GM18861 (cell line): ENCODE data around the gene CA10.

Source experiments
- ATAC-seq: cut with Tn5 transposase; IDR thresholded peaks from one replicate; pipeline ENCODE4 v1.9.1; 2021; ENCODE audit not compliant: unreplicated experiment

The CA10 gene

DNA sequence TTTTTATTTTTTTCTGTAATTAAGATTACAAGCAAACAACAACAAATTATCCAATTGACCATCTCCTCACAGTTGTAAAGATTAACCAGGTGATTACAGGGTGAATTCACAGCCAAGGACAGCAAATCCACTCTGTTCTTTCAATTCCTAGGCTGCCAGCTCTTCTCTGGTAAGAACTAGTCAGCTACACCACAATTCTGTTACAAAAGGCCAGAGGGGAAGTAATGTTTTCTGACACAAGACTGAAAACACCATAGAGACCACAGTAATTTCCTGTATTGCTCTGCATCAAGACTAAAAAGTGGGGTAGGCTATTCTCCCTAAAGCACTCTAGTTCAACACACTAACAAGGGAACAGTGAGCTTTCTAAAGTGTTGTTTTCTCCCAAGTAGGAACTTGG is 10.6 kb downstream of the CA10 start:
- ATAC-seq: peak; percentile 63

- no peak for ATAC-seq
Measured at GRCh38 chr17:52147431-52147830, 11.1 kb downstream of the CA10 start.

GRCh38 chr17:52145476-52145875 is 13.0 kb downstream of the CA10 start:
- ATAC-seq: no peak

DNA sequence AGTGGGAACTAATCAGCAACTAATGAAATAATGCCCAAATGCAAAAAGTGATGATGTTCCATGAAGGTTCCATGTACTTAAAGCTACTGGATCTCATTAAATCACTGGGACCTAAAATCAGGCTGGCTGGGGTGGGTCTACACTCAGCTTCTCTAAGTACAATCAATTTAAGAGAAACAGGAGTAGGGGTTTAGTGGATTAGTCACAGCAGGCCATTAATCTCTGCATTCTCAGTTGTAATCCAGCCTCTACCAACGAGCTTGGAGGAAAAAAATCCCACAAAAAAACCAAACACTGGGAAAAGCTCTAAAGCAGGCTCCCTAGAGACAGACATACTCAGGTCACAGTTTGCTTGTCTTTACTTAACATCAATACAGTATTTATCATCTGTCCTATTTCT is 15.0 kb downstream of the CA10 start:
- ATAC-seq: no peak

GRCh38 chr17:52140601-52141000 is 17.9 kb downstream of the CA10 start:
- ATAC-seq: no peak

GRCh38 chr17:52138752-52139151 is 19.8 kb downstream of the CA10 start:
- ATAC-seq: no peak

DNA sequence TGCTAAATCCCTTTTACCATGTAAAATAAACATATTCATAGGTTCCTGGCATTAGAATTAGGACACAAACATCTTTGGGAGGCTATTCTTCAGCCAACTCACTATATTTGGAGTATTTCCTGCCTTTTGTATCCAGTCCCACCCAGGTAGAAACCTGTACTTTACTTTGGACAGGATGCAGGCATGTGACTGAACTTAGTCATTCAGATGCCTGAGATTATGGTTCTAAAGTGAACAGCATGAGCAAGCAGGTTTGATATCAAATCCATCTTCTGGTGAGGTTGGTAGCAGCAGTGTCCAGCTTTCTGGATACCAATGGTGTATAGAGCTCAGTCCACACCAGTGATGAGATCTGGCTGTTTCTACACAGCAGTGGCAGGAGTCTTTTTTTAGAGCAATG is 20.2 kb downstream of the CA10 start:
- ATAC-seq: no peak

DNA sequence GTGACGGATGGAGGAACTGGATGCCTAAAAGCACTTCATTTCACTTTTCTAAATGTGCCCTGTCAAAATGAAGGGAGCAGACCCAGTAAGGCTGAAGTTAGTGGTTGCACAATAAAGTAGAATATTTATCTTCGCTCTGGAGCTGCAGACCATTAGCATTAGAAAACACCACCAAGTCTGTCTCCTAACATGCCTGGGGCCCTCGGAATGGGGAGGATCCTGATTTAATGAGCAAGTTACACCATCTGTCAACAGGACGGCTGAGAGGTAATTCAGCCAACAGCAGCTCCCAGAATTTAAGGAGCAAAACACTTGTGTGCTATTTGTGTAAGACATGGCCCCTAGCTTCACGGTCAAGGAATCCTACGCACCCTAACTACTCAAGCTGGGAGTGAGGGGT is 22.3 kb downstream of the CA10 start:
- ATAC-seq: no peak

GRCh38 chr17:52134641-52135040 is 23.9 kb downstream of the CA10 start:
- ATAC-seq: no peak

- ATAC-seq: no peak
Measured at GRCh38 chr17:52128721-52129120, 29.8 kb downstream of the CA10 start.

- ATAC-seq: no peak
Measured at GRCh38 chr17:52124993-52125392, 33.5 kb downstream of the CA10 start.

DNA sequence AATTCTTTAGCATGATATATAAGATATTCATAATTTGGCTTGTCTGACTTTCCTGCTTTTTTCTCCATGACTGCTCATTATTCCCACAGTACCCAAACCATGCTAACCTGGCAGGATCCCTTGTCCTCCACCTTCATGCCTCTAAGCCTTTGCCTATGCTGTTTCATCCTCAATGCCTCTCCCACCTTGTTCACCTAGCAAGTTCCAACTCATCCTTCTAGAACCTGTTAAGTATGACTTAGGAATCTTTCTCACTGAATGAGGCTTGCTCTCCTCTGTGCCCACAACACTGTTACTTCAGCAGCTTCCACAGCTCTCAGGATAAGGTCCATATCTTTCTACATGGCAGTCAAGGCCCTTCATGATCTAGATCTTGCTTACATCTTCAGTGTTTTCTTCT is 34.0 kb downstream of the CA10 start:
- no peak for ATAC-seq

- no peak for ATAC-seq
Measured at GRCh38 chr17:52120465-52120864, 38.0 kb downstream of the CA10 start.

DNA sequence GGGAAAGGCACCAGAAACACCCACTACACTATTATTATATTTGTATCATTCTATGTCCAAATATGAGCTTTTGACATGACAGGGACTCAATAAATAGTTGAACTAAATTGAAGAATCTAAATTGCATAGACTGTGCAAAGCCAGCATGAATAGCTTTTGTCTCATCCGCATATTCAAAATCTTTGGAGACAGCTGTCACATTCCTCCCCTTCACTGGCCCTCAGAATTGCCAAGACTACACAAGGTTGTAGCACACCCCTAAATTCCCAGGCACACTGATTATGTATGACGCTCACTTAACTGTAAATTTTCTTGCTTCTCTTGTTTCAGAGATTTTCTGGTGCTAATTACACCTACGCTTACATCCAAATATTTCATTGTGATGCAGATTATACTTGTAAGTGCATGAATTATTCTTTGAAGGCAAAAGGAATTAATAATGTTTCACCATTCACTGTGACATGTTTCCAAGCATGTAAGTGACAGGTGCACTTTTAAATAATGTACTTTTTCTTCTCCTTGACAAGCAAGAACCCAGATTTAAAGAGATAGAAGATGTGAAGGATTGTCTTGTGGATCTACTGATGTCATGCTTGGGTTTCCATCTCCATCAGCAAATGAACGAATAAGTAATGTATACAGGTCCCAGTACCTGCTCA is 47.5 kb downstream of the CA10 start:
- no peak for ATAC-seq

DNA sequence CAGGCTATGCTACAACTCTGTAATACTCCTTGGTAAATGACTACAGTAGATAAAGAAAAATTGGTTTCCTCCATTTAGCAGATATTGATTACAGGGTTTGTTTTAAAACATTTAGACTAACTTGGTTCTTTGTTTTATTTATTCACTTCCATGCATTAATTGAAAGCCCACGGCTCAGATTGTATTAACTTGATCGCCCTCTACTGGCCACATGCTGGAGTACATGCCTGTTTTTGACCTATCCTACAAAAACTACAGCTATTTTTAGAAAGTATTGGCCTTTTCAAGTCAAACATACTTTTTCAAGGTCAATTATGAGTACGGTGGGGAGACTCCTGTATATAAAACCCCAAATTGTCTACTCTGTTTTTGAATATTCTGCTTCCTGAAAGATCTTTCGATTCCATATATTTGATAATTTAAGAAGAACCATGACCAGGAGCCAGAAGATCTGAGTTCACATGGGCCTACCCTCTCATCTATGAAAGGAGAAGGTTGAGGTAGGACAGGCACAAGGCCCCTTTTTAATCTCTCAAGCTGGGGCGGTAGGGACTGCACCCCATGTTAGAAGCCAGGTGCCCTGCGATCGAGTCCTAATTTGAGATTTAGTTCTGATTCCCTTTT is 51.8 kb downstream of the CA10 start:
- ATAC-seq: no peak

GRCh38 chr17:52106072-52106471 is 52.4 kb downstream of the CA10 start:
- no peak for ATAC-seq

DNA sequence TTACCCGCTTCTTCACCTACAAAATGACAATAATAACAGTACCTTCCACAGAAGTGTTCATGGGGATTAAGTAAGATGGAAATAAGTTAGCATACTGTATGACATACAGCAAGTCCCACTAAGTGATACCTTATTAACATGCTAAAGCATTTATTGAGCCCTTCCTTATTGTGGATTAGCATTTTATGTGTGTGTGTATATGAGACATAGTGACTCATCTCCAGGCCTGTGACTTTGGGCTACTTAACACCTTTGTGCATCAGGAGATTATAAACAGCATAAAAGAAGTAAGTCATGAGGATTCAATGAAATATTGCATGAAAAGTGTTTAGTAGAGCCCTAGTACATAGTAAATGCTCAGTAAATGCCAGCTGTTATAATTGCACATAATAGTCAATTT is 52.9 kb downstream of the CA10 start:
- ATAC-seq: no peak

DNA sequence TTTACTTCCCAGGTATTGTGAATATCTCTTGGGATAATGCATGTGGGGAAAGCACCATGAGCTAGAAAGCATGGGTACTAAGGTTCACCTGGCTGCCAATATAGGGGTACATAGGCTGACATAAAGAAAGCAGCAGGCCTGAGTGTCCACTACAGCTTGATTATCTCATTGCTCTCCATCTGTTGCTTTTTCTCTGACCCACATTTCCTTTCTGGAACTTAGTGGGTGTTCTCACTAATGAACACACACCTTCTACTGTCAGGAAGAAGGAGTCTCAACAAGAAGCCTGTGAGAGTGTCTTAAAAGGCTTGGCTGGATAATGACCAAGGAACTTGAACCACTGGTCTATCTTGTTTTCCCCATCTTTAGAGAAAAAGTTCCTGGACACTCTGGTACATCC is 62.5 kb downstream of the CA10 start:
- ATAC-seq: no peak

GRCh38 chr17:52084176-52084575 is 74.3 kb downstream of the CA10 start:
- ATAC-seq: no peak

DNA sequence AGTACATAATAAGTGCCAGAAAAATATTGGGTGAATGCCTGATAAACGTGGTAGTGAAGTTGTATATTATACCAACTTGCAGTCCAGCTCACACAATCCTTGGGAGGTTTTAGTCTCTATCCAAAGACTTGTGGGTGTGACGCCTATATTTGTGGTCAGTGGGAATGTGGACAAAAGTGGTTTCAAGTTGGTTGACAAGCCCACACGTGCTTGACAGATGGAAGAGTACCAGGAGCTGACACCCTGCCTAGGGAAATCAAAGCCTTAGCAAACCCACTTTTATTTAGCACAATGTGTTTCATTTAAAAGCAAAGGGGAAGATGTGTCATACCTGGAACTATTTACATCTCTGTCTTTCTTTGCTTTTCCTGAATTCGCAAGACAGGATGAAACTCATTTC is 79.0 kb downstream of the CA10 start:
- no peak for ATAC-seq

DNA sequence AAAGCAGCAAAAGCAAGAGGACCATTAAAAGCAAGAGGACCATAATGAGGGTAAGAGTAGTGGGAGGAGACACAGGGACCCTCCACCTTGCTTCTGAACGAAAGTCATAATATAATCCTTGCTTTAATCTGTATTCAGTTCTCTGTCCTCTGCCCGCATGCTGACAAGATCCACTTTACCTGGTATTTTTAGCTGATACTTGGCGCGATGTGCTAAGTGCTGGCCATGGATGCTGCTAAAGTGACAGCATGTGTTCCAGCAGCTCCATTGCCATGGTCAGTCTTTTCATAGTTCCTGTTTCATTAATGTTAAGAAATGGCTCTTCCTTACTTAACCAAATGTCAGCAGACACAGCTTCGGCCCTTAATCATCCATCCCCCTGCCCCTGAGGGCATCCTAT is 86.8 kb downstream of the CA10 start:
- ATAC-seq: no peak

DNA sequence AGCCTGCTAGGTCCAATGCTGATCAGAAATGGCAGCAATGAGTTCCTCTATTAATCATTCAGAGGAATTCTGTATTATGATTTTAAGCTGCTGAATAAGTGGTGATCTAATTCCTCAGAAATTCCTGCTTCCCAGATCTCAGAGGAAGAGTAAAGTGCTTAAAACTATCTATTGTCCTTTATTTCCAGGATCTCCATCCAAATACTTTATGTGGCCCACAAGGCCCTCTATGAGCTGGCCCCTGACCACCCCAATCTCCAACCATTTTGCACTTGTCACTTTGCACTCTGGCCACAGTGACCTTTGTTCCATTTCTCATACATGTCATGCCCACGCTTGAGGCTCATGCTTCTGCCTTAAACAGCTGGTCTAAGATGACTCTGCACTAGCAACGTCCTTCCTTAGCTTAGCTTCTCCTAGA is 93.7 kb downstream of the CA10 start:
- no peak for ATAC-seq

DNA sequence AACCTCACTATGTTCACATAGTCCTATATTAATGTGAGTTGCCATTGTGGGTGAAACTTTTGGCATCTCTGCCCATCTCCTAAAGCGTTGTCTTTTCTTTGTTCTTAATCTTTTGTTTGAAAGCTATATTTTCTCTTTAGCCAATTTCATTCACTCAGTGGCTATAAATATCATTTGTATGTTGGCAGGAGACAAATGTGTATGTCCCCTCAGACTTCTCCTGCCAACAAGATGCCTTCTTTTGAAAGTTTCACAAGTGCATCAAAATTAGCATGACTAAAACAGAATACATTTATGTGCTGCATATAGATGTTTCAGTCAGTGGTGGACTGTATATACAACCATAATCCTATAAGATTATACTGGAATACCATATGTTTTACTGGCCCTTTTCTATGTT is 109.0 kb downstream of the CA10 start:
- ATAC-seq: no peak
